Erythroblast (primary cell): ENCODE results near the gene CST8.

Source experiments
- DNase-seq, 2 experiments: peaks; one replicate each; lab custom pipeline; 2025; lab: John Stamatoyannopoulos, UW
- GATA1 ChIP-seq: IDR thresholded peaks from 2 replicates; pipeline ENCODE4 v1.6.1; 2011; ENCODE audit warnings: low read depth, mild to moderate bottlenecking, control low read depth, low read length, moderate library complexity
- POLR2A ChIP-seq: IDR thresholded peaks from 2 replicates; pipeline ENCODE4 v1.6.1; 2011; ENCODE audit warnings: mild to moderate bottlenecking, low read length

Gene CST8

GRCh38 chr20:23520185-23520584, 29.3 kb downstream of the CST8 start:
- DNase-seq, result no peak
- TF ChIP-seq POLR2A (no peak), GATA1 (no peak)

- no peak for DNase-seq
- no peak for TF ChIP-seq POLR2A
- no peak for TF ChIP-seq GATA1
Measured at GRCh38 chr20:23524146-23524545, 33.2 kb downstream of the CST8 start.

- DNase-seq, result no peak
Measured at GRCh38 chr20:23526850-23527249, 35.9 kb downstream of the CST8 start.

GRCh38 chr20:23528867-23529431, 38.0 kb downstream of the CST8 start:
- no peak for DNase-seq
- TF ChIP-seq POLR2A (no peak), GATA1 (no peak)

More at GRCh38 chr20:23526850-23527249, 35.9 kb downstream of the CST8 start:
- TF ChIP-seq GATA1, result no peak
- TF ChIP-seq POLR2A, result no peak

- TF ChIP-seq POLR2A, result no peak
- TF ChIP-seq GATA1, result no peak
- no peak for DNase-seq
Measured at GRCh38 chr20:23530937-23531567, 40.1 kb downstream of the CST8 start.

- TF ChIP-seq POLR2A, result no peak
- TF ChIP-seq GATA1, result no peak
- no peak for DNase-seq
Measured at GRCh38 chr20:23532533-23532932, 41.6 kb downstream of the CST8 start.

- no peak for TF ChIP-seq GATA1
- no peak for TF ChIP-seq POLR2A
- no peak for DNase-seq
Measured at GRCh38 chr20:23533161-23533560, 42.2 kb downstream of the CST8 start.

GRCh38 chr20:23534801-23535593, 44.1 kb downstream of the CST8 start:
- TF ChIP-seq POLR2A, result no peak
- no peak for TF ChIP-seq GATA1
- DNase-seq, result no peak

- DNase-seq, result no peak
- no peak for TF ChIP-seq GATA1
- TF ChIP-seq POLR2A, result no peak
Measured at GRCh38 chr20:23536328-23536974, 45.5 kb downstream of the CST8 start.

GRCh38 chr20:23537030-23537429, 46.1 kb downstream of the CST8 start:
- no peak for DNase-seq
- TF ChIP-seq POLR2A (no peak), GATA1 (no peak)

GRCh38 chr20:23540624-23541023, 49.7 kb downstream of the CST8 start:
- TF ChIP-seq GATA1 (no peak), POLR2A (no peak)
- DNase-seq, result no peak

GRCh38 chr20:23541330-23541729, 50.4 kb downstream of the CST8 start:
- no peak for TF ChIP-seq POLR2A
- TF ChIP-seq GATA1, result no peak

GRCh38 chr20:23541776-23542175, 50.9 kb downstream of the CST8 start:
- TF ChIP-seq GATA1 (no peak), POLR2A (no peak)
- no peak for DNase-seq

More at GRCh38 chr20:23541330-23541729, 50.4 kb downstream of the CST8 start:
- no peak for DNase-seq

GRCh38 chr20:23542801-23543200, 51.9 kb downstream of the CST8 start:
- TF ChIP-seq POLR2A (no peak), GATA1 (no peak)
- DNase-seq, result no peak
